ENCODE results near the gene PRDX3.

DNA sequence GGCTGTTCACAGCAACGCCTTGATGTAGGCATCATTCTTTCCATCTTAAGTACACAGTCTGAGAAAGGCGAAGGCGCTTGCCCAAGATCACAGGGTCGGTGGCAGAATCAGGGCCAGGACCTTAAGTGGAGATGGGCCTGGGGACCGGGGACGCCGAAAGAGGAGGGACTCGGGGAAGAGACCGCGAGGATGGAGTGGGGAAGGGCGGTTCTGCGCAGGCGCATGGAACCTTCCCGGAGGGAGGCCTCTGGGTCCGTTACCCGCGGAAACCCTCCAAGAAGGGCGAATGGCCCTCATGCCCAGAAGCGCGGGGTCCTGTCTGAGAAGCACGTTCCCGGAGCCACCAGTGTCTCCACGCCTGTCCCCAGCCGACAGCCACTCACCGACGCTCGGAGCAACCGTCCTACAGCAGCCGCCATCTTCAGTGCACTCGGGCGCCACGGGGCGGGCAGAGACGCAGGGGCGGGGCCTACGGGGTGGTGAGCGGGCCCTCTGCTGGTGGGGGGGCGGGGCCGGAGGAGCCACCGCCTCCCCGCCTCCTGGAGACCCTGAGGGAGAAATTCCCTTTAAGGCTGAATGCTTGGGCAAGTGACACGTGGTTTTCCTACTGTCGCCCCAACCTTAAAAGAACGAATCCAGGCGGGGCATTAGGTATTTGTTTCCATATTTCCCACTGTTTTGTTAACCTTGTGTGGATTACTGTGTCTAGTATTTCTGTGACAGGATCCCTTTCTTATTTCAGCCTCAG lies at the start of gene PRDX3:
- TF ChIP-seq POLR2AphosphoS5 (IDR thresholded peaks at IDR 0.05) = peak; percentile 64
- TF ChIP-seq, protein P1, sequence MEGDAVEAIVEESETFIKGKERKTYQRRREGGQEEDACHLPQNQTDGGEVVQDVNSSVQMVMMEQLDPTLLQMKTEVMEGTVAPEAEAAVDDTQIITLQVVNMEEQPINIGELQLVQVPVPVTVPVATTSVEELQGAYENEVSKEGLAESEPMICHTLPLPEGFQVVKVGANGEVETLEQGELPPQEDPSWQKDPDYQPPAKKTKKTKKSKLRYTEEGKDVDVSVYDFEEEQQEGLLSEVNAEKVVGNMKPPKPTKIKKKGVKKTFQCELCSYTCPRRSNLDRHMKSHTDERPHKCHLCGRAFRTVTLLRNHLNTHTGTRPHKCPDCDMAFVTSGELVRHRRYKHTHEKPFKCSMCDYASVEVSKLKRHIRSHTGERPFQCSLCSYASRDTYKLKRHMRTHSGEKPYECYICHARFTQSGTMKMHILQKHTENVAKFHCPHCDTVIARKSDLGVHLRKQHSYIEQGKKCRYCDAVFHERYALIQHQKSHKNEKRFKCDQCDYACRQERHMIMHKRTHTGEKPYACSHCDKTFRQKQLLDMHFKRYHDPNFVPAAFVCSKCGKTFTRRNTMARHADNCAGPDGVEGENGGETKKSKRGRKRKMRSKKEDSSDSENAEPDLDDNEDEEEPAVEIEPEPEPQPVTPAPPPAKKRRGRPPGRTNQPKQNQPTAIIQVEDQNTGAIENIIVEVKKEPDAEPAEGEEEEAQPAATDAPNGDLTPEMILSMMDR (IDR thresholded peaks at IDR 0.05) = peak; percentile 24 to 55 (median 34)
- TF ChIP-seq POLR2A (IDR thresholded peaks at IDR 0.05) = peak; percentile 58
